Bronchial epithelial cell (primary cell): ENCODE data around the gene KLHL7. TPM values are rescaled to one million over a fixed set of nuclear protein-coding genes. Genes with fewer than 3 reads are reported as not detected.

Experiments used
- DNase-seq: peaks from one replicate; pipeline ENCODE4 v3.0.0-alpha.2; 2010; ENCODE audit warnings: low read depth
- FAIRE-seq: peaks from 2 replicates; lab custom pipeline; 2011; peaks lifted over from hg19 to GRCh38; lab: Jason Lieb, UNC
- H3K27me3 ChIP-seq: 2 replicates; pipeline ENCODE4 v1.5.1; 2011; ENCODE audit warnings: low read length; ENCODE audit not compliant: control insufficient read depth, insufficient read depth
- H3K36me3 ChIP-seq: 2 replicates; pipeline ENCODE4 v1.5.1; 2011; ENCODE audit warnings: low read length; ENCODE audit not compliant: control insufficient read depth, insufficient read depth
- H3K4me3 ChIP-seq: 2 replicates; pipeline ENCODE4 v1.5.1; 2011; ENCODE audit warnings: mild to moderate bottlenecking, low read depth, low read length, control low read depth
- total RNA-seq: library from RNA; depleted of rRNA; stranded (reverse); fragments of >200 nt; gene quantifications from 2 replicates; pipeline ENCODE4 v1.2.1, GENCODE V29; 2014
- TF ChIP-seq, protein P1 (sequence below): IDR thresholded peaks from 2 replicates; pipeline ENCODE4 v1.5.1; 2011; ENCODE audit warnings: mild to moderate bottlenecking, moderate library complexity, low read length, control low read depth, inconsistent platforms; ENCODE audit not compliant: insufficient read depth, severe bottlenecking

Gene KLHL7
- total RNA-seq, 1 donor from 2014 or later: 20.8 TPM

DNA sequence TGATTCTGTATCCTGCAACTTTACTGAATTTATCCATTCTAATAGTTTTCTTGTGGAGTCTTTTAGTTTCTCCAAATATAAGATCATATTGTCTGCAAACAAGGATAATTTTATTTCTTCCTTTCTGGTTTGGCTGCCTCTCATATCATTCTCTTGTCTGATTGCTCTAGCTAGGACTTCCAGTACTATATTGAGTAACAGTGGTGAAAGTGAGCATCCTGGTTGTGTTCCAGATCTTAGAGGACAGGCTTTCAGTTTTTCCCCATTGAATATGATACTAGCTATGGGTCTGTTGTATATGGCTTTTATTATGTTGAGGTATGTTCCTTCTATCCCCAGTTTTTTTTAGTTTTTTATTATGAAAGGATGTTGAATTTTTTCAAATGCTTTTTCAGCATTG is 28.2 kb downstream of the KLHL7 start:
- DNase-seq (no peak), FAIRE-seq (no peak)
- H3K4me3 ChIP-seq: no peak overlapping the region
- no peaks in the 10 kb centered on the region for H3K36me3 ChIP-seq
- H3K27me3 ChIP-seq: no peaks in the 10 kb centered on the region
- TF ChIP-seq, protein P1, sequence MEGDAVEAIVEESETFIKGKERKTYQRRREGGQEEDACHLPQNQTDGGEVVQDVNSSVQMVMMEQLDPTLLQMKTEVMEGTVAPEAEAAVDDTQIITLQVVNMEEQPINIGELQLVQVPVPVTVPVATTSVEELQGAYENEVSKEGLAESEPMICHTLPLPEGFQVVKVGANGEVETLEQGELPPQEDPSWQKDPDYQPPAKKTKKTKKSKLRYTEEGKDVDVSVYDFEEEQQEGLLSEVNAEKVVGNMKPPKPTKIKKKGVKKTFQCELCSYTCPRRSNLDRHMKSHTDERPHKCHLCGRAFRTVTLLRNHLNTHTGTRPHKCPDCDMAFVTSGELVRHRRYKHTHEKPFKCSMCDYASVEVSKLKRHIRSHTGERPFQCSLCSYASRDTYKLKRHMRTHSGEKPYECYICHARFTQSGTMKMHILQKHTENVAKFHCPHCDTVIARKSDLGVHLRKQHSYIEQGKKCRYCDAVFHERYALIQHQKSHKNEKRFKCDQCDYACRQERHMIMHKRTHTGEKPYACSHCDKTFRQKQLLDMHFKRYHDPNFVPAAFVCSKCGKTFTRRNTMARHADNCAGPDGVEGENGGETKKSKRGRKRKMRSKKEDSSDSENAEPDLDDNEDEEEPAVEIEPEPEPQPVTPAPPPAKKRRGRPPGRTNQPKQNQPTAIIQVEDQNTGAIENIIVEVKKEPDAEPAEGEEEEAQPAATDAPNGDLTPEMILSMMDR: no peak

DNA sequence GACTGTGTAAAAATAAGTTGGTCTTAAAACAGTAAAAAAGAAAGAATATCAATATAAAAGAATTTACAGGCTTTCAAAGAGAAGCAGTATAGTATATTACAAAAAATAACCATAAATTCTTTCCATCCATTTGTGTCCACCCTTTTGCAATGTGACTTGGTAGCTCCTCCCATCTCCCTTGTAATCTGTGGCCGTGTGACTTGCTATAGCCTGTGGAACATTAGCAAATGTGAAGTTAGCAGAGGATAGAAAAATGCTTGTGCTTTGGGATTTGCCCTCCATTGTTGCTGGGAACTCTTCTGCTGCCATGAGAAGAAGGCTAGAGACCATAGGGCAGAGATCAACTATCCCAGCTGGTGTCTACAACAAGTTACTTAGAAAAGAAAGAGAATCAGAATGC is 30.2 kb downstream of the KLHL7 start:
- FAIRE-seq (no peak), DNase-seq (no peak)
- TF ChIP-seq, protein P1: no peak
- H3K27me3 ChIP-seq: no peaks in the 10 kb centered on the region
- H3K36me3 ChIP-seq: no peaks in the 10 kb centered on the region
- H3K4me3 ChIP-seq: no peak overlapping the region

DNA sequence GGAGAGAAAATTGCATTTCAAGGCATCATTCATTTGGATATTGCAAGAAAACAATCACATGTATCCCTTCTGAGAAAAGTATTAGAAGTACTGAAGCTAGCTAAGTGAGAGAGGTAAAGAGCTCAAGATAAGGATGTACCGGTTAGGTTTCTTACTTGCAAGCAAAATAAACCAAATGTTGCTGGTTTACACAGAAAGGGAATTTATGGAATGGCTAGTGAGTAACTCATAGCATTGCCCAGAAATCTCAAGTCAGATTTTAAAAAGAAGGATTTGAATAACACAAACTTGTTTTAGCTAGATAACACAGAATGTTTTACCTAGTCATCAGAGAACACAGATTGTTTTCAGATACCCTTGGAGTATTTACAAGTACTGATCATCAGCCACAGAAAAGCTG is 30.6 kb downstream of the KLHL7 start:
- DNase-seq (no peak), FAIRE-seq (no peak)
- TF ChIP-seq, protein P1: no peak

DNA sequence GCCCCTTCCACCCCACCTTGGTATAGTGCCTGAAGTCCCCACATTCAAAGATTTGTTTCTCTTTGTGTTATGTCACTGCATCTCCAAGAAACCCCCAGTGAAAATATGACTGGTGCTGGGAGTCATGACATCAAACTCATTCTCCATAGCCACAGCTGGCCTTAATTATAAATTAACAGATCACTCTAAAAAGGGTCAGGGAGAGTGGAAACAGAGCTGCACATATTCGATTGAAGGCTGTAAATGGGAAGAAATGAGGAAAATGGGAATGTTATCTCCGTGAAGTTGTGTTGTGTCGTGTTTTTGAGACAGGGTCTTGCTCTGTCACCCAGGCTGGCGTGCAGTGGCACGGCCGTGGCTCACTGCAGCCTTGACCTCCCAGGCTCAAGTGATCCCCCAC is 52.1 kb downstream of the KLHL7 start:
- no peaks in the 10 kb centered on the region for H3K36me3 ChIP-seq
- TF ChIP-seq, protein P1: no peak
- DNase-seq (no peak), FAIRE-seq (no peak)
- no peak overlapping the region for H3K4me3 ChIP-seq
- no peaks in the 10 kb centered on the region for H3K27me3 ChIP-seq

More for the DNA sequence above, 30.6 kb downstream of the KLHL7 start:
- no peak overlapping the region for H3K4me3 ChIP-seq
- no peaks in the 10 kb centered on the region for H3K27me3 ChIP-seq
- H3K36me3 ChIP-seq: no peaks in the 10 kb centered on the region

DNA sequence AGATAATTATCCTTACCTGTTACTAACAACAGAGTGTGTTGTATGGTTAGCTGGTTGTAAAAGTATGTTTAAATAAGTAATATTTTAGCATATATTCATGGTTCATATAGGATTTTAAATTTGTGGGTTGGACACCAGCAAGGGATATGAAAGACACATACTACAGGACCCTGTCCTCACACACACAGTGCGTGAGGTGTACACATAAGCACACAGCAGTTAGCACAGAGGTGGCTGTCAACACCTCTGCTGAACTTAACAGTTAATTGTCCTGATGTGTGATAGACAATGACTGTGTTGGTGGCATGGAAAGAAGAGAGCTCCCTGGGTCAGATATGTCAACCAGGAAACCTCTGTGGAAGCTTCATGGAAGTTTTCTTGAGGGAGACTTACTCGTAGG is 53.0 kb downstream of the KLHL7 start:
- H3K36me3 ChIP-seq: no peaks in the 10 kb centered on the region
- H3K4me3 ChIP-seq: no peak overlapping the region
- DNase-seq (no peak), FAIRE-seq (no peak)
- no peaks in the 10 kb centered on the region for H3K27me3 ChIP-seq
- TF ChIP-seq, protein P1: no peak

DNA sequence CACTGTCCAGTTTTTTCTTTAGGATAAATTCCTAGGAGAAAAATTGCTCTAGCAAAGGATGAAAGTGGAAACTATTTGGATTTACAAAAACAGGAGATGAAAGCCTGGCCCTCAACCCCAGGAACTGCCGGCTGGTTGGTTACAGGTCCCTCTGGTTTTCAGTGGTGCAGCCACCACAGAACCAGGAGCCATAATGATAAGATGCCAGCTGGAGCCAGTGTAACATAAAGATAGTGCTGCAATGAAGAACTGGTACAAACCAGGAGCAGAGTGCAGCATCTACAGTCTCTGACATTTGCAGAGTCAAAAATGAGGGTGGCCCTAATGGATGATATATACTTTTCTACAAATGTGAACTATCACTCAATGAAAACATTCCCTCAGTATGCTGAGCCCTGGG is 55.9 kb downstream of the KLHL7 start:
- Histone ChIP-seq H3K27me3 (no peaks in the 10 kb centered on the region), H3K36me3 (no peaks in the 10 kb centered on the region), H3K4me3 (no peak overlapping the region)
- TF ChIP-seq, protein P1: no peak
- DNase-seq (no peak), FAIRE-seq (no peak)
